ENCODE data around the gene EML4. TPM values are rescaled to one million over a fixed set of nuclear protein-coding genes. Genes with fewer than 3 reads are reported as not detected.

The EML4 gene
- polyA plus RNA-seq, 3 donors = 94.5 to 126 (median 121) TPM

GRCh38 chr2:42218712-42219111, 49.6 kb downstream of the EML4 start:
- DNase-seq = no peak

- no peak for DNase-seq
These were observed 50.0 kb downstream of the EML4 start for GRCh38 chr2:42219160-42219559.

GRCh38 chr2:42220566-42220965, 51.4 kb downstream of the EML4 start:
- no peak for DNase-seq

- DNase-seq = no peak
These were observed 54.1 kb downstream of the EML4 start for GRCh38 chr2:42223067-42223854.

GRCh38 chr2:42223855-42224268, 54.7 kb downstream of the EML4 start:
- DNase-seq = no peak

- DNase-seq = no peak
These were observed 55.4 kb downstream of the EML4 start for GRCh38 chr2:42224422-42225067.

GRCh38 chr2:42225573-42225972, 56.4 kb downstream of the EML4 start:
- DNase-seq = no peak

- no peak for DNase-seq
These were observed 58.3 kb downstream of the EML4 start for GRCh38 chr2:42227491-42227890.

GRCh38 chr2:42228101-42228500, 58.9 kb downstream of the EML4 start:
- DNase-seq = no peak

GRCh38 chr2:42229949-42230348, 60.8 kb downstream of the EML4 start:
- DNase-seq = no peak

GRCh38 chr2:42230891-42231290, 61.7 kb downstream of the EML4 start:
- DNase-seq = peak; percentile 45

- DNase-seq = no peak
These were observed 62.9 kb downstream of the EML4 start for GRCh38 chr2:42232024-42232423.

- DNase-seq = no peak
These were observed 64.9 kb downstream of the EML4 start for GRCh38 chr2:42233976-42234441.

GRCh38 chr2:42236911-42237310, 67.8 kb downstream of the EML4 start:
- DNase-seq = no peak

GRCh38 chr2:42238644-42239288, 69.6 kb downstream of the EML4 start:
- no peak for DNase-seq

- no peak for DNase-seq
These were observed 70.1 kb downstream of the EML4 start for GRCh38 chr2:42239289-42239661.

- DNase-seq = no peak
These were observed 70.7 kb downstream of the EML4 start for GRCh38 chr2:42239811-42240210.

- no peak for DNase-seq
These were observed 72.4 kb downstream of the EML4 start for GRCh38 chr2:42241517-42241916.

- no peak for DNase-seq
These were observed 74.1 kb downstream of the EML4 start for GRCh38 chr2:42243297-42243696.

GRCh38 chr2:42244520-42244919, 75.4 kb downstream of the EML4 start:
- DNase-seq = no peak

- no peak for DNase-seq
These were observed 76.2 kb downstream of the EML4 start for GRCh38 chr2:42245396-42245795.

GRCh38 chr2:42246562-42246961, 77.4 kb downstream of the EML4 start:
- DNase-seq = no peak

- no peak for DNase-seq
These were observed 79.7 kb downstream of the EML4 start for GRCh38 chr2:42248846-42249245.

Data from renal pelvis (tissue), 4 donors.